Measurements from ENCODE around the gene B3GAT1.

B3GAT1 gene

GRCh38 chr11:134401825-134402809 is 9.9 kb downstream of the B3GAT1 start:
- H3K27ac ChIP-seq = no peak overlapping the region
- H3K4me1 ChIP-seq (ENCODE audit: control insufficient read depth in 1 of 2, insufficient read depth in 1 of 2, low read depth in 1 of 2, low read length in 1 of 2) = no peaks in the 10 kb centered on the region
- no peaks in the 10 kb centered on the region for H3K27me3 ChIP-seq
- no peak for TF ChIP-seq CTCF (IDR thresholded peaks at IDR 0.05)
- no peaks in the 10 kb centered on the region for H3K36me3 ChIP-seq
- H3K4me3 ChIP-seq (ENCODE audit: low read depth in 1 of 2, low read length in 1 of 2) = no peak overlapping the region
- no peaks in the 10 kb centered on the region for H3K9me3 ChIP-seq

DNA sequence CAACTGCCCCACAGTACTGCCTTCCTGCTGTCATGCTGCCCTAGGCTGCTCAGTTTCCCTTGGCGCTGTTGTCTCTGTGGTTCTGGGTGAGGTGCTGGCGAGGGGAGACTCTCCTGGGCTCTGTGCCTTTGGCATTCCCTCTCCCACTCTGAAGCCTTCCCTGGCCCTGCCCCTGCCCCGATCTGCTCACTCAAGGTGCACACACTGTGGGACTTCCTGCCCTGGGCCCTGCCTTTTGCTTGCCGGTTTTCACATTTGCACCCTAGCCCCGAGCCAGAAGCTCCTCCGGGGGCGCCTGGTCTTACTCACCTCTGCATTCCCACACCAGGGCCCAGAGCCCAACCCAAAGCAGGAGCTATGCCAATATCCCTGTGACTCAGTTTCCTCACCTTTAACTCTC is 12.0 kb downstream of the B3GAT1 start:
- H3K4me1 ChIP-seq (ENCODE audit: control insufficient read depth in 1 of 2, insufficient read depth in 1 of 2, low read depth in 1 of 2, low read length in 1 of 2) = no peaks in the 10 kb centered on the region
- H3K27me3 ChIP-seq = no peaks in the 10 kb centered on the region
- H3K36me3 ChIP-seq = no peaks in the 10 kb centered on the region
- H3K9me3 ChIP-seq = no peaks in the 10 kb centered on the region
- no peak overlapping the region for H3K27ac ChIP-seq
- no peak overlapping the region for H3K4me3 ChIP-seq (ENCODE audit: low read depth in 1 of 2, low read length in 1 of 2)
- TF ChIP-seq CTCF (IDR thresholded peaks at IDR 0.05) = no peak

DNA sequence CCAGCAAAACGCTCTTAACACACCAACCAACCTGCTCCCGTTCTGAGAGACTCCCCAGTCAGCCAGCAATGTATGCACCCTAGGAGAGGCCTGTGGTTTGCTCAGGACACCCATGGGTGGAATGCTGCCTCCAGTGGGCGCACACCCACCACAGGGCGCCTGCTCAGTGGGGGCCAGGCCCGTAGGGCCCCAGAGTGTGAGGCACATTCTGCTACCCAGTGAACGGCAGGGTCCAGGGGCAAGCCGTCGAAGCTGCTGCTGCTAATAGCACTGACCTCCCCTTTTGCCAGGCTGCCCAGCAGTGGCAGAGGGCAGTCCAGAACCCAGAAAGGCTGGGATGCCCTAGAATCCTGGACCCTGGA is 12.8 kb downstream of the B3GAT1 start:
- TF ChIP-seq CTCF (IDR thresholded peaks at IDR 0.05) = no peak
- Histone ChIP-seq H3K9me3 (no peaks in the 10 kb centered on the region), H3K27me3 (no peaks in the 10 kb centered on the region), H3K27ac (no peak overlapping the region), H3K4me1 (ENCODE audit: control insufficient read depth in 1 of 2, insufficient read depth in 1 of 2, low read depth in 1 of 2, low read length in 1 of 2) (no peaks in the 10 kb centered on the region), H3K36me3 (no peaks in the 10 kb centered on the region), H3K4me3 (ENCODE audit: low read depth in 1 of 2, low read length in 1 of 2) (no peak overlapping the region)

DNA sequence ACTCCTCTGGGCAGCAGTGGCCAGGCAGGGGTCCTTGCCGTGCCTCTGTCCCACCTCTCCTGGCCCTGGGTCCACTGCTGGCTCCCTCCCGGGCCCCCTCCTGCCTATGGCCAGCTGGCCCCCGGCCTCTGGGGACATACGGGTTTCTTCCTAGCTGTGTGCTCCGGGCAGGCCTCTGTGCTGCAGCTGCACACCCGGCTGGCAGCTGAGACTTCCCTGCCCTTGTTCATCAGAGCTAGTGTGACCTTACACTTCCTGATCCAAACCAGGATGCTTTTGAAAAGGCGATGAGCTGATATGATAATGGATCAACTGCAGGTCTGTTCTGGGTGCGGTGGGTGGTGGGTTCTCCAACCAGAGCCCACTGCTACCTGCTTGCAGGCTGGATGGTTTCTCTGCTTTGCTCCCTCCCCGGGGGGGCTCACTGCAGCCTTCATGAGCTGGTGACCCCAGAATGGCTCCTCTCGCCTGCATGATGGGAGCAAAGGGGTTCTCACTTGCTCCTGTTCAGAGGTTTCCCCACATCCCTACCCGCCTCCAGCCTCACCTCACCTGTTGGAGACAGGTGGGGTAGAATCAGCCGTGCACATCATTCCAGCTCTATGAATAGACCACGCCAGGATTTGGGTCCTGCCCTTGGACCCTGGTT is 13.3 kb downstream of the B3GAT1 start:
- H3K4me1 ChIP-seq (ENCODE audit: control insufficient read depth in 1 of 2, insufficient read depth in 1 of 2, low read depth in 1 of 2, low read length in 1 of 2) = no peaks in the 10 kb centered on the region
- TF ChIP-seq CTCF (IDR thresholded peaks at IDR 0.05) = no peak
- no peaks in the 10 kb centered on the region for H3K9me3 ChIP-seq
- H3K27me3 ChIP-seq = peaks cover 3% of the 10 kb centered on the region
- no peak overlapping the region for H3K4me3 ChIP-seq (ENCODE audit: low read depth in 1 of 2, low read length in 1 of 2)
- H3K36me3 ChIP-seq = no peaks in the 10 kb centered on the region
- no peak overlapping the region for H3K27ac ChIP-seq

- Histone ChIP-seq H3K4me1 (ENCODE audit: control insufficient read depth in 1 of 2, insufficient read depth in 1 of 2, low read depth in 1 of 2, low read length in 1 of 2) (no peaks in the 10 kb centered on the region), H3K36me3 (no peaks in the 10 kb centered on the region), H3K4me3 (ENCODE audit: low read depth in 1 of 2, low read length in 1 of 2) (no peak overlapping the region), H3K27me3 (peaks cover 9% of the 10 kb centered on the region), H3K9me3 (no peaks in the 10 kb centered on the region), H3K27ac (no peak overlapping the region)
- TF ChIP-seq CTCF (IDR thresholded peaks at IDR 0.05) = no peak
Observed at GRCh38 chr11:134398079-134398444, 14.0 kb downstream of the B3GAT1 start.
